ENCODE data around the gene APOBEC3F. TPM values are rescaled to one million over a fixed set of nuclear protein-coding genes. Genes with fewer than 3 reads are reported as not detected.
"Not testable (repeated sequence)": the region's sequence is repeated elsewhere in the genome, so short reads cannot be mapped to it uniquely, and the experiment has no call there.

APOBEC3F gene
- total RNA-seq, result 10 to 100 TPM; 41.4 to 45.1 TPM

- DNase-seq, result peak; percentile 82
- Mint-ChIP-seq H3K4me3 (peak within 1 kb of the TSS; percentile 97), H3K36me3 (peaks cover 16% of the 10 kb centered on the region), H3K27ac (peak within 1 kb of the TSS; percentile 93), H3K4me1 (peaks cover 38% of the 10 kb centered on the region)
- POLR2A ChIA-PET, result interaction anchor here (0.7 to 1.0 kb wide), 3 partner anchors 13 to 58 kb away, joined by 3 read pairs; no protein-coding TSS in a partner anchor
- H3K9me3 Mint-ChIP-seq, H3K27me3 Mint-ChIP-seq: not testable (repeated sequence)
- peak; percentile 95 for ATAC-seq (ENCODE audit: low read depth)
Measured at GRCh38 chr22:39040538-39041296, at the start of gene APOBEC3F. Gene APOBEC3F (plus strand): TSS chr22:39040864. CDS start chr22:39040961, 97 bp downstream.

GRCh38 chr22:38992871-38993371 lies 47.7 kb upstream of the APOBEC3F start:
- H3K36me3 Mint-ChIP-seq, H3K27ac Mint-ChIP-seq, H3K4me3 Mint-ChIP-seq, DNase-seq, H3K9me3 Mint-ChIP-seq, POLR2A ChIA-PET: not testable (repeated sequence)
- peaks cover 18% of the 10 kb centered on the region for H3K4me1 Mint-ChIP-seq
- peak; percentile 32 for ATAC-seq (ENCODE audit: low read depth)
- H3K27me3 Mint-ChIP-seq, result peaks cover 18% of the 10 kb centered on the region

GRCh38 chr22:38996105-38996504 lies 44.6 kb upstream of the APOBEC3F start:
- Mint-ChIP-seq H3K4me3 (no peak overlapping the region), H3K36me3 (no peaks in the 10 kb centered on the region), H3K4me1 (peaks cover 7% of the 10 kb centered on the region), H3K9me3 (peaks cover 5% of the 10 kb centered on the region), H3K27ac (no peak overlapping the region), H3K27me3 (peaks cover 13% of the 10 kb centered on the region)
- ATAC-seq (ENCODE audit: low read depth) (no peak), DNase-seq (no peak)
- POLR2A ChIA-PET, result no interaction called here

- H3K27ac Mint-ChIP-seq, result no peak overlapping the region
- POLR2A ChIA-PET, result no interaction called here
- peaks cover 18% of the 10 kb centered on the region for H3K27me3 Mint-ChIP-seq
- peaks cover 7% of the 10 kb centered on the region for H3K4me1 Mint-ChIP-seq
- DNase-seq, result no peak
- no peak overlapping the region for H3K4me3 Mint-ChIP-seq
- no peaks in the 10 kb centered on the region for H3K36me3 Mint-ChIP-seq
- no peak for ATAC-seq (ENCODE audit: low read depth)
- H3K9me3 Mint-ChIP-seq, result peaks cover 5% of the 10 kb centered on the region
Measured at GRCh38 chr22:38997518-38997917, 43.1 kb upstream of the APOBEC3F start.

- H3K4me3 Mint-ChIP-seq, result no peak overlapping the region
- peak; percentile 80 for DNase-seq
- peaks cover 12% of the 10 kb centered on the region for H3K27me3 Mint-ChIP-seq
- H3K36me3 Mint-ChIP-seq, result no peaks in the 10 kb centered on the region
- POLR2A ChIA-PET, result interaction anchor here (0.6 to 2.7 kb wide), 11 partner anchors 10 to 317 kb away, joined by 3 to 32 read pairs (median 3); partner anchors contain the start of genes APOBEC3B and CBX6
- no peak overlapping the region for H3K27ac Mint-ChIP-seq
- peak; percentile 95 for ATAC-seq (ENCODE audit: low read depth)
- peaks cover 10% of the 10 kb centered on the region for H3K4me1 Mint-ChIP-seq
- peaks cover 2% of the 10 kb centered on the region for H3K9me3 Mint-ChIP-seq
Measured at GRCh38 chr22:39003165-39003638, 37.5 kb upstream of the APOBEC3F start.

GRCh38 chr22:39007177-39007576 lies 33.5 kb upstream of the APOBEC3F start:
- H3K4me1 Mint-ChIP-seq, result peaks cover 14% of the 10 kb centered on the region
- H3K9me3 Mint-ChIP-seq, result no peaks in the 10 kb centered on the region
- no peak overlapping the region for H3K27ac Mint-ChIP-seq
- H3K36me3 Mint-ChIP-seq, result no peaks in the 10 kb centered on the region
- no peak for ATAC-seq (ENCODE audit: low read depth)
- no peak for DNase-seq
- H3K27me3 Mint-ChIP-seq, result peaks cover 6% of the 10 kb centered on the region
- H3K4me3 Mint-ChIP-seq, result no peak overlapping the region
- POLR2A ChIA-PET, result interaction anchor here (1.0 kb wide), 1 partner anchor 136 kb away, joined by 3 read pairs; no protein-coding TSS in a partner anchor

GRCh38 chr22:39008271-39008850 lies 32.3 kb upstream of the APOBEC3F start:
- not testable (repeated sequence) for ATAC-seq (ENCODE audit: low read depth); H3K9me3 Mint-ChIP-seq; H3K4me1 Mint-ChIP-seq; H3K36me3 Mint-ChIP-seq; DNase-seq; H3K27me3 Mint-ChIP-seq; H3K4me3 Mint-ChIP-seq; H3K27ac Mint-ChIP-seq
- POLR2A ChIA-PET, result interaction anchor here (1.0 kb wide), 1 partner anchor 311 kb away, joined by 3 read pairs; no protein-coding TSS in a partner anchor

- no peaks in the 10 kb centered on the region for H3K9me3 Mint-ChIP-seq
- no peak overlapping the region for H3K27ac Mint-ChIP-seq
- no peak for DNase-seq
- H3K27me3 Mint-ChIP-seq, result peaks cover 3% of the 10 kb centered on the region
- H3K4me3 Mint-ChIP-seq, result no peak overlapping the region
- ATAC-seq (ENCODE audit: low read depth), result no peak
- H3K36me3 Mint-ChIP-seq, result peaks cover 2% of the 10 kb centered on the region
- POLR2A ChIA-PET, result no interaction called here
- peaks cover 16% of the 10 kb centered on the region for H3K4me1 Mint-ChIP-seq
Measured at GRCh38 chr22:39010946-39011345, 29.7 kb upstream of the APOBEC3F start.

GRCh38 chr22:39012533-39013511 lies 27.8 kb upstream of the APOBEC3F start:
- peak overlapping the region; percentile 40 for H3K27ac Mint-ChIP-seq
- peaks cover 7% of the 10 kb centered on the region for H3K36me3 Mint-ChIP-seq
- no peaks in the 10 kb centered on the region for H3K27me3 Mint-ChIP-seq
- no peak for ATAC-seq (ENCODE audit: low read depth)
- DNase-seq, result no peak
- H3K4me1 Mint-ChIP-seq, result peaks cover 24% of the 10 kb centered on the region
- peak overlapping the region; percentile 37 for H3K4me3 Mint-ChIP-seq
- POLR2A ChIA-PET, result interaction anchor here (0.6 to 0.7 kb wide), 2 partner anchors 10 to 153 kb away, joined by 3 to 4 read pairs; no protein-coding TSS in a partner anchor
- H3K9me3 Mint-ChIP-seq, result no peaks in the 10 kb centered on the region

GRCh38 chr22:39013561-39013941 lies 27.1 kb upstream of the APOBEC3F start:
- Mint-ChIP-seq H3K4me3 (peak overlapping the region; percentile 98), H3K4me1 (peaks cover 28% of the 10 kb centered on the region), H3K27ac (peak overlapping the region; percentile 98)
- H3K27me3 Mint-ChIP-seq; ATAC-seq (ENCODE audit: low read depth); H3K9me3 Mint-ChIP-seq; DNase-seq; H3K36me3 Mint-ChIP-seq: not testable (repeated sequence)
- POLR2A ChIA-PET, result interaction anchor here (0.6 to 0.7 kb wide), 2 partner anchors 10 to 153 kb away, joined by 3 to 4 read pairs; no protein-coding TSS in a partner anchor

- ATAC-seq (ENCODE audit: low read depth) (peak; percentile 98), DNase-seq (peak; percentile 74)
- Mint-ChIP-seq H3K27ac (peak within 1 kb of the TSS; percentile 98), H3K4me3 (peak within 1 kb of the TSS; percentile 98), H3K4me1 (peaks cover 28% of the 10 kb centered on the region), H3K9me3 (no peaks in the 10 kb centered on the region), H3K27me3 (no peaks in the 10 kb centered on the region), H3K36me3 (peaks cover 10% of the 10 kb centered on the region)
- POLR2A ChIA-PET, result interaction anchor here (0.7 kb wide), 1 partner anchor 11 kb away, joined by 4 read pairs; no protein-coding TSS in a partner anchor
Measured at GRCh38 chr22:39013942-39014722, 26.5 kb upstream of the APOBEC3F start, which contains the start of gene APOBEC3C. Gene APOBEC3C (plus strand): TSS chr22:39014257. CDS start chr22:39014363, 106 bp downstream.

GRCh38 chr22:39014723-39015121 lies 25.9 kb upstream of the APOBEC3F start:
- not testable (repeated sequence) for H3K27me3 Mint-ChIP-seq; H3K9me3 Mint-ChIP-seq; DNase-seq; ATAC-seq (ENCODE audit: low read depth)
- H3K36me3 Mint-ChIP-seq, result peaks cover 10% of the 10 kb centered on the region
- POLR2A ChIA-PET, result interaction anchor here (0.6 to 0.8 kb wide), 2 partner anchors 30 to 92 kb away, joined by 4 to 8 read pairs; no protein-coding TSS in a partner anchor
- peaks cover 28% of the 10 kb centered on the region for H3K4me1 Mint-ChIP-seq
- H3K27ac Mint-ChIP-seq, result peak overlapping the region; percentile 98
- H3K4me3 Mint-ChIP-seq, result peak overlapping the region; percentile 98

Data from activated naive CD8-positive, alpha-beta T cell treated with anti-CD3 and anti-CD28 coated beads, Interleukin-2, amount 10 ng/mL, durations not matched to agents 7 days and 5 days (primary cell).